Type B pancreatic cell (in vitro differentiated cells): ENCODE results near the gene CCDC107. TPM values are rescaled to one million over a fixed set of nuclear protein-coding genes. Genes with fewer than 3 reads are reported as not detected.
"Not testable (repeated sequence)": the region's sequence is repeated elsewhere in the genome, so short reads cannot be mapped to it uniquely, and the experiment has no call there.

Source experiments
- DNase-seq: peaks from one replicate; pipeline ENCODE4 v3.0.0; 2021; ENCODE audit warnings: mixed read lengths; ENCODE audit not compliant: unreplicated experiment; ENCODE audit errors: extremely low spot score
- H3K27ac Mint-ChIP-seq: 2 replicates; pipeline ENCODE4 v1.8.0; 2021; ENCODE audit warnings: mild to moderate bottlenecking, mixed read lengths
- H3K27me3 Mint-ChIP-seq: 2 replicates; pipeline ENCODE4 v1.8.0; 2021; ENCODE audit warnings: mixed read lengths
- H3K36me3 Mint-ChIP-seq: 2 replicates; pipeline ENCODE4 v1.8.0; 2021; ENCODE audit warnings: mixed read lengths
- H3K4me1 Mint-ChIP-seq: one replicate; pipeline ENCODE4 v1.8.0; 2021; ENCODE audit warnings: mixed read lengths; ENCODE audit not compliant: unreplicated experiment
- H3K4me3 Mint-ChIP-seq: 2 replicates; pipeline ENCODE4 v1.8.0; 2021; ENCODE audit warnings: mild to moderate bottlenecking, mixed read lengths
- H3K9me3 Mint-ChIP-seq: 2 replicates; pipeline ENCODE4 v1.8.0; 2021; ENCODE audit warnings: mixed read lengths
- total RNA-seq: library from RNA; stranded (reverse); gene quantifications from 2 replicates; pipeline ENCODE4 v1.2.1, GENCODE V29; 2021; ENCODE audit warnings: low replicate concordance
- TF ChIP-seq, protein P1 (sequence below): fragments of 200-600 bp; sonication (generic); conservative IDR thresholded peaks from 2 replicates; pipeline ENCODE4 v1.5.0; 2021; ENCODE audit warnings: antibody characterized with exemption, mild to moderate bottlenecking

The CCDC107 gene
- total RNA-seq, 1 donor from 2014 or later = 17.2 TPM

- TF ChIP-seq, protein P1, sequence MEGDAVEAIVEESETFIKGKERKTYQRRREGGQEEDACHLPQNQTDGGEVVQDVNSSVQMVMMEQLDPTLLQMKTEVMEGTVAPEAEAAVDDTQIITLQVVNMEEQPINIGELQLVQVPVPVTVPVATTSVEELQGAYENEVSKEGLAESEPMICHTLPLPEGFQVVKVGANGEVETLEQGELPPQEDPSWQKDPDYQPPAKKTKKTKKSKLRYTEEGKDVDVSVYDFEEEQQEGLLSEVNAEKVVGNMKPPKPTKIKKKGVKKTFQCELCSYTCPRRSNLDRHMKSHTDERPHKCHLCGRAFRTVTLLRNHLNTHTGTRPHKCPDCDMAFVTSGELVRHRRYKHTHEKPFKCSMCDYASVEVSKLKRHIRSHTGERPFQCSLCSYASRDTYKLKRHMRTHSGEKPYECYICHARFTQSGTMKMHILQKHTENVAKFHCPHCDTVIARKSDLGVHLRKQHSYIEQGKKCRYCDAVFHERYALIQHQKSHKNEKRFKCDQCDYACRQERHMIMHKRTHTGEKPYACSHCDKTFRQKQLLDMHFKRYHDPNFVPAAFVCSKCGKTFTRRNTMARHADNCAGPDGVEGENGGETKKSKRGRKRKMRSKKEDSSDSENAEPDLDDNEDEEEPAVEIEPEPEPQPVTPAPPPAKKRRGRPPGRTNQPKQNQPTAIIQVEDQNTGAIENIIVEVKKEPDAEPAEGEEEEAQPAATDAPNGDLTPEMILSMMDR = no peak
- peaks cover 5% of the 10 kb centered on the region for H3K27me3 Mint-ChIP-seq
- H3K9me3 Mint-ChIP-seq = no peaks in the 10 kb centered on the region
- peaks cover 7% of the 10 kb centered on the region for H3K36me3 Mint-ChIP-seq
- H3K4me1 Mint-ChIP-seq = no peaks in the 10 kb centered on the region
- DNase-seq = no peak
- H3K4me3 Mint-ChIP-seq = no peak overlapping the region
- H3K27ac Mint-ChIP-seq = no peak overlapping the region
Measured at GRCh38 chr9:35635730-35636129, 22.4 kb upstream of the CCDC107 start.

GRCh38 chr9:35636135-35636876 is 21.8 kb upstream of the CCDC107 start:
- no peaks in the 10 kb centered on the region for H3K9me3 Mint-ChIP-seq
- peaks cover 7% of the 10 kb centered on the region for H3K36me3 Mint-ChIP-seq
- H3K27me3 Mint-ChIP-seq = peaks cover 5% of the 10 kb centered on the region
- H3K27ac Mint-ChIP-seq = no peak overlapping the region
- no peaks in the 10 kb centered on the region for H3K4me1 Mint-ChIP-seq
- TF ChIP-seq, protein P1 = no peak
- no peak overlapping the region for H3K4me3 Mint-ChIP-seq
- DNase-seq = no peak

- H3K27me3 Mint-ChIP-seq, DNase-seq, H3K9me3 Mint-ChIP-seq, H3K4me3 Mint-ChIP-seq, H3K4me1 Mint-ChIP-seq, H3K27ac Mint-ChIP-seq: not testable (repeated sequence)
- peaks cover 10% of the 10 kb centered on the region for H3K36me3 Mint-ChIP-seq
Measured at GRCh38 chr9:35636877-35637246, 21.2 kb upstream of the CCDC107 start.

DNA sequence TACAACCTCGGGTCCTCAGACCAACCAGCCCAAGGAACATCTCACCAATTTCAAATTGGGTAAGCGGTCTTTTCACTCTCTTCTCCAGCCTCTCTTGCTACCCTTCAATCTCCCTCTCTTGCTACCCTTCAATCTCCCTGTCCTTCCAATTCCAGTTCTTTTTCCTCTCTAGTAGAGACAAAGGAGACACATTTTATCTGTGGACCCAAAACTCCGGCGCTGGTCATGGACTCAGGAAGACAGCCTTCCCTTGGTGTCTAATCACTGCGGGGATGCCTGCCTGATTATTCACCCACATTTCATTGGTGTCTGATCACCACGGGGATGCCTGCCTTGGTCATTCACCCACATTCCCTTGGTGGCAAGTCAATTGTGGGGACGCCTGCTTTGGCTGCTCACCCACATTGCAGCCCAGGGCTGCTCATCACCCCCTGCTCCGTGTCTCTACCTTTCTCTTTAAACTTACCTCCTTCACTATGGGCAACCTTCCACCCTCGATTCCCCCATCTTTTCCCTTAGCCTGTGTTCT is 20.6 kb upstream of the CCDC107 start:
- not testable (repeated sequence) for DNase-seq, H3K4me3 Mint-ChIP-seq, H3K4me1 Mint-ChIP-seq, H3K9me3 Mint-ChIP-seq, H3K27me3 Mint-ChIP-seq, H3K27ac Mint-ChIP-seq
- H3K36me3 Mint-ChIP-seq = peaks cover 10% of the 10 kb centered on the region

- not testable (repeated sequence) for DNase-seq, H3K4me3 Mint-ChIP-seq, H3K9me3 Mint-ChIP-seq, H3K27ac Mint-ChIP-seq, H3K27me3 Mint-ChIP-seq, H3K4me1 Mint-ChIP-seq
- peaks cover 10% of the 10 kb centered on the region for H3K36me3 Mint-ChIP-seq
Measured at GRCh38 chr9:35638751-35639150, 19.3 kb upstream of the CCDC107 start.

- peaks cover 10% of the 10 kb centered on the region for H3K36me3 Mint-ChIP-seq
- not testable (repeated sequence) for H3K4me1 Mint-ChIP-seq, H3K4me3 Mint-ChIP-seq, H3K27ac Mint-ChIP-seq, DNase-seq, H3K27me3 Mint-ChIP-seq, H3K9me3 Mint-ChIP-seq
Measured at GRCh38 chr9:35639225-35639624, 18.9 kb upstream of the CCDC107 start.

DNA sequence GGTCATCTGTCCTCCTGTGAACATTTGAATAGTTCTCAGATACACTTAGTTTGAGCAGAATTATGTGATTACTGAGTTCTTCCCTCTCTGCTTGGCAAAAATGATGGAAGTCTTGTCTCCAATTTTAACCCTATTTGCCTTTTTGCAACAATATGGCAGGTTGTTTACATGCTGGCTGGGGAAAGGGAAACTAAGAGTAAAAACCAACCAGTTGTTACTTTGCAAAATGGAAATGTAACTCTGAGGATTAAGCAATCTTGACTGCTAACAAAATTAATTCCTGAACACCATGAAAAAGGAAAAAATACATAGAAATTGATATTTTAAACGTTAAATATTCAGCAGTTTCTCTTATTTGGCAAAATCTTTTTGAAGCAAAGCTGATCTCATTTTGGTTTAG is 18.5 kb upstream of the CCDC107 start:
- Mint-ChIP-seq H3K27ac (no peak overlapping the region), H3K36me3 (peaks cover 10% of the 10 kb centered on the region), H3K27me3 (peaks cover 5% of the 10 kb centered on the region), H3K4me1 (no peaks in the 10 kb centered on the region), H3K4me3 (no peak overlapping the region), H3K9me3 (no peaks in the 10 kb centered on the region)
- no peak for DNase-seq
- TF ChIP-seq, protein P1 = no peak

DNA sequence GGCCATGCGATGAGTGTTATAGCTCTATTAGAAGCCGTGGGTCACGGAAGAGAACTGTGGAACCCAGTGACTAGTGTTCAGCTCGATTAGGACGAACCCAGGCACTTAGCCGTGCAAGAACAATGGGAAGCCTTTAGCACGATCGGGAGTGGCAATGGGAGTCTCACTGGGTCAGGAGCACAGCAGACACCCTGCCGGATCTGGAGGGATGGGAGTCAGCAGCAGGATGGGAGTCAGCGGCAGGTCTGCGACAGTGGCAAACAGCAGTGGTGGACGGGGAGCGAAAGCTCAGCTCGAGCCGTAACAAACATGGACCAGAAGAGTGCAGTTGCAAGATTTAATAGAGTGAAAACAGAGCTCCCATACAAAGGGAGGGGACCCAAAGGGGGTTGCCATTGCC is 17.7 kb upstream of the CCDC107 start:
- not testable (repeated sequence) for H3K9me3 Mint-ChIP-seq, H3K4me3 Mint-ChIP-seq, H3K27me3 Mint-ChIP-seq, H3K4me1 Mint-ChIP-seq, H3K27ac Mint-ChIP-seq, DNase-seq
- H3K36me3 Mint-ChIP-seq = peaks cover 10% of the 10 kb centered on the region

DNA sequence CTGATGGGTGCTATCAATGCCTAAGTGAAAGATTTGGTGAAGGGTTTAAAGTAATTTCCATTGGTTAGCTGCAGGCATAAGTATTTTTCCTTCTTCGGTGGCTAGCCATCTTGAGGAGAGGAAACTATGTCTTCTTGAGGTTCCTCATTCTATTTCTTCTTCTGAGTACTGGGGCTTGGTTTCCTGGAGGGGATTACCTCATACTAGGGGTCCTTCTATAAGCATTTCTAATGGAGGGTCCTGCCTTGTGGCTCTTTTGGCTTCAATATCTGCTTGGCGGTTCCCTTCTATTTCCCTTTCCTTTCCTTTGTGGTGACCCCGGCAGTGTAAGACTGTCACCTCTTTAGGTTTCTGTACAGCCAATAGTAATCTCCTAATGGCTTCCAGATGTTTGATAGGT is 16.6 kb upstream of the CCDC107 start:
- H3K36me3 Mint-ChIP-seq = peaks cover 10% of the 10 kb centered on the region
- not testable (repeated sequence) for DNase-seq, H3K27ac Mint-ChIP-seq, H3K27me3 Mint-ChIP-seq, H3K4me1 Mint-ChIP-seq, H3K4me3 Mint-ChIP-seq, H3K9me3 Mint-ChIP-seq
